OCI-LY1 (cell line): ENCODE measurements around the gene DNTTIP2.

Experiments used
- CTCF ChIP-seq: fragments of 200-600 bp; sonication (generic), shearing (Covaris generic); IDR thresholded peaks from 2 replicates; pipeline ENCODE4 v1.5.1; 2017; ENCODE audit warnings: mild to moderate bottlenecking, antibody characterized with exemption, low read length, moderate library complexity, mixed read lengths
- EZH2 ChIP-seq: fragments of 200-600 bp; sonication (generic), shearing (Covaris generic); IDR thresholded peaks from 2 replicates; pipeline ENCODE4 v1.8.0; 2017; ENCODE audit warnings: borderline replicate concordance, mixed run types, mild to moderate bottlenecking, antibody characterized with exemption, low read length, moderate library complexity, mixed read lengths

- TF ChIP-seq EZH2 = no peak
- no peak for TF ChIP-seq CTCF
These were observed 20.7 kb upstream of the DNTTIP2 start for GRCh38 chr1:93899543-93900207.
